ENCODE results near the gene GCK.
"Not testable (repeated sequence)": the region's sequence is repeated elsewhere in the genome, so short reads cannot be mapped to it uniquely, and the experiment has no call there.

The GCK gene

GRCh38 chr7:44200699-44201461 lies 11.6 kb upstream of the GCK start, which contains the start of gene YKT6:
Gene YKT6, plus strand, starts transcription at chr7:44200978. Its CDS starts 158 bp downstream, at chr7:44201136.
- peak; percentile 97 for DNase-seq

GRCh38 chr7:44200163-44200562 lies 10.9 kb upstream of the GCK start:
- DNase-seq = not testable (repeated sequence)

GRCh38 chr7:44197474-44197873 lies 8.2 kb upstream of the GCK start:
- DNase-seq = no peak

GRCh38 chr7:44196450-44196872 lies 7.2 kb upstream of the GCK start:
- peak; percentile 21 for DNase-seq

- DNase-seq = no peak
Measured at GRCh38 chr7:44195889-44196288, 6.7 kb upstream of the GCK start.

GRCh38 chr7:44194562-44195145 lies 5.4 kb upstream of the GCK start:
- no peak for DNase-seq

GRCh38 chr7:44194069-44194468 lies 4.8 kb upstream of the GCK start:
- peak; percentile 59 for DNase-seq

GRCh38 chr7:44193011-44193802 lies 4.0 kb upstream of the GCK start:
- DNase-seq = no peak

- DNase-seq = no peak
Measured at GRCh38 chr7:44191171-44191570, 1.9 kb upstream of the GCK start.

GRCh38 chr7:44189993-44190872 lies 994 bp upstream of the GCK start:
- no peak for DNase-seq

- DNase-seq = no peak
Measured at GRCh38 chr7:44188480-44189225, 586 bp downstream of the GCK start.

GRCh38 chr7:44187636-44188416 lies 1.4 kb downstream of the GCK start:
- no peak for DNase-seq

GRCh38 chr7:44186736-44187135 lies 2.5 kb downstream of the GCK start:
- DNase-seq = no peak

- DNase-seq = no peak
Measured at GRCh38 chr7:44185729-44186128, 3.5 kb downstream of the GCK start.

- no peak for DNase-seq
Measured at GRCh38 chr7:44184873-44185446, 4.3 kb downstream of the GCK start.

- DNase-seq = no peak
Measured at GRCh38 chr7:44184206-44184872, 4.9 kb downstream of the GCK start.

GRCh38 chr7:44183386-44183785 lies 5.9 kb downstream of the GCK start:
- DNase-seq = no peak

- DNase-seq = no peak
Measured at GRCh38 chr7:44182827-44183226, 6.4 kb downstream of the GCK start.

GRCh38 chr7:44180631-44181030 lies 8.6 kb downstream of the GCK start:
- DNase-seq = no peak

- DNase-seq = no peak
Measured at GRCh38 chr7:44177570-44178131, 11.6 kb downstream of the GCK start.

Measured in stimulated activated CD4-positive, alpha-beta T cell treated with anti-CD3 and anti-CD28 coated beads, Interleukin-4, amount 100 ng/mL, for 24 hours (primary cell).